ENCODE results near the gene KIF16B. TPM values are rescaled to one million over a fixed set of nuclear protein-coding genes. Genes with fewer than 3 reads are reported as not detected.

The KIF16B gene
- total and polyA plus RNA-seq, 2 of the 8 experiments (the other 6 are each of a cell fraction or from before 2014, with no cell fraction given), result 3.0 to 9.2 TPM

- Histone ChIP-seq H2BK20ac (ENCODE audit: low read length) (no peak overlapping the region), H3K79me2 (ENCODE audit: control insufficient read depth in 1 of 2, insufficient read depth in 2 of 2, low read length in 2 of 2) (no peaks in the 10 kb centered on the region), H2BK120ac (replicated peaks; ENCODE audit: low read depth, low read length) (no peak overlapping the region), H3K27ac (ENCODE audit: low read depth, low read length) (no peak overlapping the region), H2BK15ac (ENCODE audit: low read length) (no peak overlapping the region), H3K14ac (ENCODE audit: insufficient read length) (no peak overlapping the region), H3K4ac (replicated peaks; ENCODE audit: insufficient read length, low read depth, low read length) (no peak overlapping the region), H3K79me1 (ENCODE audit: low read depth, low read length) (no peaks in the 10 kb centered on the region), H3K56ac (replicated peaks; ENCODE audit: insufficient read length, low read depth, low read length) (no peak overlapping the region), H3K36me3 (ENCODE audit: control insufficient read depth in 2 of 4, insufficient read depth in 4 of 4, low read length in 3 of 4) (no peaks in the 10 kb centered on the region), H4K20me1 (replicated peaks in 1 of 2; ENCODE audit: control insufficient read depth in 1 of 2, insufficient read depth in 2 of 2, low read length in 2 of 2) (no peaks in the 10 kb centered on the region), H3K23ac (ENCODE audit: insufficient read length) (no peak overlapping the region), H3K23me2 (ENCODE audit: low read depth, low read length) (no peaks in the 10 kb centered on the region), H3K9ac (replicated peaks in 1 of 4; ENCODE audit: extremely low read depth in 1 of 4, low read depth in 3 of 4, low read length in 3 of 4) (no peak overlapping the region), H3K27me3 (replicated peaks in 1 of 4; ENCODE audit: control insufficient read depth in 3 of 4, extremely low read depth in 1 of 4, insufficient read depth in 3 of 4, low read length in 3 of 4) (no peaks in the 10 kb centered on the region), H3K4me2 (ENCODE audit: insufficient read depth in 1 of 2, low read depth in 2 of 2, low read length in 2 of 2) (no peak overlapping the region), H3K4me3 (ENCODE audit: extremely low read depth in 1 of 4, insufficient read depth in 2 of 4, low read depth in 3 of 4, low read length in 4 of 4) (no peak overlapping the region), H4K8ac (ENCODE audit: extremely low read depth, insufficient read depth, low read length) (no peak overlapping the region), H2AK5ac (ENCODE audit: low read depth, low read length) (no peak overlapping the region), H2BK5ac (ENCODE audit: low read depth, low read length) (no peak overlapping the region), H3K9me3 (ENCODE audit: insufficient read depth in 2 of 2, low read depth in 1 of 2, low read length in 1 of 2) (no peaks in the 10 kb centered on the region), H3K18ac (ENCODE audit: extremely low read depth, low read length) (no peak overlapping the region), H2BK12ac (ENCODE audit: low read depth, low read length) (no peak overlapping the region), H4K5ac (ENCODE audit: insufficient read length, low read depth, low read length) (no peak overlapping the region), H3K4me1 (replicated peaks in 1 of 4; ENCODE audit: control insufficient read depth in 3 of 4, insufficient read depth in 4 of 4, low read length in 3 of 4) (peaks cover 0 to 3% (median 0%) of the 10 kb centered on the region in 4 experiments; a peak in 1 of 7 replicates), H2AFZ (ENCODE audit: low read length) (no peak overlapping the region), H4K91ac (replicated peaks; ENCODE audit: insufficient read length, low read length) (no peak overlapping the region)
- 93% methylated on average over 1 of the region's 1 CpG; no CpG with 5 or more reads in 1 of the 2 experiments for WGBS, 2 experiments (ENCODE audit: extremely low coverage in 1 of 2, insufficient coverage in 1 of 2, insufficient read length in 1 of 2, insufficient replicate concordance in 2 of 2, low coverage in 1 of 2, low lambda C conversion rate in 2 of 2, missing lambda C conversion rate in 1 of 2)
- no peak for DNase-seq (ENCODE audit: low read depth in 1 of 2, low spot score in 2 of 2)
- no peak for TF ChIP-seq HDAC2 (IDR thresholded peaks at IDR 0.05; ENCODE audit: borderline replicate concordance in 1 of 2, low read depth in 2 of 2, low read length in 2 of 2)
- no peak for TF ChIP-seq PHF8 (conservative IDR thresholded peaks at IDR 0.05; ENCODE audit: low read depth, low read length)
- no peak for TF ChIP-seq GABPA (IDR thresholded peaks at IDR 0.05; ENCODE audit: borderline replicate concordance, insufficient read depth, low read length)
- TF ChIP-seq CBX8 (IDR thresholded peaks at IDR 0.05; ENCODE audit: borderline replicate concordance, low read depth, low read length), result no peak
- TF ChIP-seq FOSL1 (IDR thresholded peaks at IDR 0.05; ENCODE audit: insufficient read depth, low read depth, low read length), result no peak
- TF ChIP-seq, protein P1, sequence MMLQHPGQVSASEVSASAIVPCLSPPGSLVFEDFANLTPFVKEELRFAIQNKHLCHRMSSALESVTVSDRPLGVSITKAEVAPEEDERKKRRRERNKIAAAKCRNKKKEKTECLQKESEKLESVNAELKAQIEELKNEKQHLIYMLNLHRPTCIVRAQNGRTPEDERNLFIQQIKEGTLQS (IDR thresholded peaks at IDR 0.05; ENCODE audit: insufficient read depth, low read depth, low read length), result no peak
- no peak for TF ChIP-seq BACH1 (IDR thresholded peaks at IDR 0.05; ENCODE audit: low read length)
- no peak for TF ChIP-seq CEBPB (IDR thresholded peaks at IDR 0.05; ENCODE audit: low read depth, low read length)
- no peak for TF ChIP-seq MAX (IDR thresholded peaks at IDR 0.05)
- no peak for TF ChIP-seq CHD1 (IDR thresholded peaks at IDR 0.05; ENCODE audit: low read depth, low read length)
- no peak for TF ChIP-seq YY1 (IDR thresholded peaks at IDR 0.05; ENCODE audit: low read depth, low read length)
- no peak for TF ChIP-seq EP300 (IDR thresholded peaks at IDR 0.05; ENCODE audit: borderline replicate concordance in 1 of 2, low read depth in 2 of 2, low read length in 2 of 2)
- TF ChIP-seq TCF12 (IDR thresholded peaks at IDR 0.05; ENCODE audit: low read depth, low read length), result no peak
- no peak for TF ChIP-seq CREB1 (IDR thresholded peaks at IDR 0.05)
- no peak for FAIRE-seq
- POLR2A ChIA-PET (ENCODE audit: partially characterized antibody), result no interaction called here
- CTCF ChIA-PET (ENCODE audit: partially characterized antibody), result interaction anchor here (1.1 kb wide), 1 partner anchor 39 kb away, joined by 4 read pairs; no protein-coding TSS in a partner anchor
These were observed 177.9 kb downstream of the KIF16B start for GRCh38 chr20:16395366-16395765.

Measured in H1 (cell line).